ENCODE measurements around the gene TNPO3. TPM values are rescaled to one million over a fixed set of nuclear protein-coding genes. Genes with fewer than 3 reads are reported as not detected.
"Not testable (repeated sequence)": the region's sequence is repeated elsewhere in the genome, so short reads cannot be mapped to it uniquely, and the experiment has no call there.

Gene TNPO3
- total RNA-seq, 1 donor from 2014 or later, result 16.6 TPM

GRCh38 chr7:129017933-129018538 is 36.9 kb downstream of the TNPO3 start:
- DNase-seq (ENCODE audit: low spot score) (no peak), ATAC-seq (no peak)

GRCh38 chr7:129017264-129017663 is 37.6 kb downstream of the TNPO3 start:
- ATAC-seq (peak; percentile 9), DNase-seq (ENCODE audit: low spot score) (no peak)

GRCh38 chr7:129014501-129015101 is 40.3 kb downstream of the TNPO3 start:
- peak; percentile 67 for ATAC-seq
- no peak for DNase-seq (ENCODE audit: low spot score)

GRCh38 chr7:129013048-129013724 is 41.7 kb downstream of the TNPO3 start:
- ATAC-seq (peak; percentile 48), DNase-seq (ENCODE audit: low spot score) (no peak)

- ATAC-seq (no peak), DNase-seq (ENCODE audit: low spot score) (no peak)
Measured at GRCh38 chr7:129012641-129013040, 42.3 kb downstream of the TNPO3 start.

- no peak for ATAC-seq
- DNase-seq (ENCODE audit: low spot score), result no peak
Measured at GRCh38 chr7:129010075-129010474, 44.8 kb downstream of the TNPO3 start.

GRCh38 chr7:129009437-129009836 is 45.5 kb downstream of the TNPO3 start:
- DNase-seq (ENCODE audit: low spot score), result no peak
- ATAC-seq, result no peak

- ATAC-seq, result no peak
Measured at GRCh38 chr7:129008645-129009414, 46.1 kb downstream of the TNPO3 start.

GRCh38 chr7:129007572-129007971 is 47.3 kb downstream of the TNPO3 start:
- no peak for ATAC-seq
- DNase-seq (ENCODE audit: low spot score), result no peak

More at GRCh38 chr7:129008645-129009414, 46.1 kb downstream of the TNPO3 start:
- no peak for DNase-seq (ENCODE audit: low spot score)

- ATAC-seq (no peak), DNase-seq (ENCODE audit: low spot score) (no peak)
Measured at GRCh38 chr7:129006636-129007414, 48.1 kb downstream of the TNPO3 start.

GRCh38 chr7:129005186-129005585 is 49.7 kb downstream of the TNPO3 start:
- DNase-seq (ENCODE audit: low spot score) (no peak), ATAC-seq (no peak)

- DNase-seq (ENCODE audit: low spot score), result no peak
- no peak for ATAC-seq
Measured at GRCh38 chr7:128997181-128997580, 57.7 kb downstream of the TNPO3 start.

- not testable (repeated sequence) for ATAC-seq
Measured at GRCh38 chr7:128994560-128994959, 60.4 kb downstream of the TNPO3 start.

GRCh38 chr7:128993419-128993818 is 61.5 kb downstream of the TNPO3 start:
- DNase-seq (ENCODE audit: low spot score) (no peak), ATAC-seq (no peak)

More at GRCh38 chr7:128994560-128994959, 60.4 kb downstream of the TNPO3 start:
- not testable (repeated sequence) for DNase-seq (ENCODE audit: low spot score)

GRCh38 chr7:128989961-128990360 is 65.0 kb downstream of the TNPO3 start:
- no peak for ATAC-seq
- DNase-seq (ENCODE audit: low spot score), result no peak

GRCh38 chr7:128988372-128988771 is 66.5 kb downstream of the TNPO3 start:
- ATAC-seq, result no peak
- DNase-seq (ENCODE audit: low spot score), result no peak

GRCh38 chr7:128986609-128987008 is 68.3 kb downstream of the TNPO3 start:
- DNase-seq (ENCODE audit: low spot score), result no peak
- no peak for ATAC-seq

- DNase-seq (ENCODE audit: low spot score), result no peak
- ATAC-seq, result no peak
Measured at GRCh38 chr7:128985660-128986059, 69.3 kb downstream of the TNPO3 start.

- DNase-seq (ENCODE audit: low spot score) (no peak), ATAC-seq (no peak)
Measured at GRCh38 chr7:128982105-128982504, 72.8 kb downstream of the TNPO3 start.

GRCh38 chr7:128974241-128974934 is 80.5 kb downstream of the TNPO3 start:
- no peak for ATAC-seq
- no peak for DNase-seq (ENCODE audit: low spot score)
